ENCODE data around the gene RAPGEF1.

GRCh38 chr9:131776036-131776435 is 36.2 kb upstream of the RAPGEF1 start:
- TF ChIP-seq CTCF (IDR thresholded peaks at IDR 0.05) (no peak), POLR2A (IDR thresholded peaks at IDR 0.05) (no peak)
